Activated naive CD4-positive, alpha-beta T cell treated with anti-CD3 and anti-CD28 coated beads, Interleukin-2, amount 50 U/mL, for 24 hours (primary cell): Measurements from ENCODE around the gene SLX9.
"Not testable (repeated sequence)": the region's sequence is repeated elsewhere in the genome, so short reads cannot be mapped to it uniquely, and the experiment has no call there.

Source experiments
- H3K27ac Mint-ChIP-seq: one replicate; pipeline ENCODE4 v1.8.0; 2021; ENCODE audit warnings: mild to moderate bottlenecking, mixed read lengths
- H3K27me3 Mint-ChIP-seq: one replicate; pipeline ENCODE4 v1.8.0; 2021; ENCODE audit warnings: mixed read lengths
- H3K36me3 Mint-ChIP-seq: one replicate; pipeline ENCODE4 v1.8.0; 2021; ENCODE audit warnings: mixed read lengths
- H3K4me1 Mint-ChIP-seq: one replicate; pipeline ENCODE4 v1.8.0; 2021; ENCODE audit warnings: mixed read lengths
- H3K4me3 Mint-ChIP-seq: one replicate; pipeline ENCODE4 v1.8.0; 2021; ENCODE audit warnings: mild to moderate bottlenecking, mixed read lengths
- H3K9me3 Mint-ChIP-seq: one replicate; pipeline ENCODE4 v1.8.0; 2021; ENCODE audit warnings: mixed read lengths

SLX9 gene

DNA sequence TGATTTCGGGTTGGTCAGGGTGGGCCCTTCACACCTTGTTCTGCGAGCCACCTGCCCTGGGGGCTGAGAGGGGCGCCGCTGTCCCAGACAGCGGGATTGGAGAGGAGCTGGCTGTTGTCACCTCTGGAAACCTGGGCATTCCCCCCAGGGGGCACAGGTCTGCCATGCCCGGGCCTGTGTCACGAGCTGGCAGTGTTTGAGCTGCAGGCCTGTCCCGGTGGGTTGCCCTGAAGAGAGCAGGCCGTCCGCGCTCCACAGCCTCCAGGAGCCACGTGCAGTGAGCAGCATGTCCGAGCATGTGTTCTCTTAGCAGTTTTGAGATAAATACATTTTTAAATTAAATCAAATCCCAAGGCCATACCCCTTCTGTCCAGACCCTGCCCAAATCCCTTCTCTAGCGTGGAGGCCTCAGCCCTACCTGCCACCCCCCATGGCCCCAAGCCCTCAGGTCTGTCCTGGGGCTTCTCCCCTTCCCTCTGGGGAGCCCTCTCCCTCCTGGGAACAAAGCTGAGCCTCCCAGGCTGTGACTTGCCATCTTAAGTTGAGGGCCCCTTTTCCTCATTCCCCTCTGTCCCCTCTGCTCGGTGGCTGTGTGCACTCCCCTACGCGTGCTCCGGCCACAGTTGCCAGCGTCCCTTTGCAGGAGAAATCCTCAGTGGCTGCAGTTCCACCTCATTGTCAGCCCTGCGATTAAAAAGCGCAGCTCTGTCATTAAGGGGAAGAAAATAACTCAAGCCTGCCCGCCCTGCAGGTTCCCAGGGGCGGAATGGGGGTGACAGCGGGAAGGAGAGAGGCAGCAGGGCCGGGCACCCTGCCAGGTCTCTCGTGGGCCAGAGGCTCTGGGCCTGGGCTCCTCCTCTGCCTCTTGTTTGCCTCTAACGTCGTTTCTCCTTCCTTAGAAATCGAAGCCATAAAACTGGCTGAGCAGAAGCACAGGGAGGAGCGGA is 26.6 kb downstream of the SLX9 start:
- no peaks in the 10 kb centered on the region for H3K27me3 Mint-ChIP-seq
- no peak overlapping the region for H3K4me3 Mint-ChIP-seq
- peaks cover 43% of the 10 kb centered on the region for H3K4me1 Mint-ChIP-seq
- H3K36me3 Mint-ChIP-seq, result peaks cover 7% of the 10 kb centered on the region
- H3K9me3 Mint-ChIP-seq, result no peaks in the 10 kb centered on the region
- no peak overlapping the region for H3K27ac Mint-ChIP-seq

GRCh38 chr21:44967082-44968047 is 27.5 kb downstream of the SLX9 start:
- Mint-ChIP-seq H3K4me3 (no peak overlapping the region), H3K4me1 (peaks cover 43% of the 10 kb centered on the region), H3K36me3 (peaks cover 5% of the 10 kb centered on the region), H3K27me3 (no peaks in the 10 kb centered on the region), H3K27ac (no peak overlapping the region), H3K9me3 (no peaks in the 10 kb centered on the region)

DNA sequence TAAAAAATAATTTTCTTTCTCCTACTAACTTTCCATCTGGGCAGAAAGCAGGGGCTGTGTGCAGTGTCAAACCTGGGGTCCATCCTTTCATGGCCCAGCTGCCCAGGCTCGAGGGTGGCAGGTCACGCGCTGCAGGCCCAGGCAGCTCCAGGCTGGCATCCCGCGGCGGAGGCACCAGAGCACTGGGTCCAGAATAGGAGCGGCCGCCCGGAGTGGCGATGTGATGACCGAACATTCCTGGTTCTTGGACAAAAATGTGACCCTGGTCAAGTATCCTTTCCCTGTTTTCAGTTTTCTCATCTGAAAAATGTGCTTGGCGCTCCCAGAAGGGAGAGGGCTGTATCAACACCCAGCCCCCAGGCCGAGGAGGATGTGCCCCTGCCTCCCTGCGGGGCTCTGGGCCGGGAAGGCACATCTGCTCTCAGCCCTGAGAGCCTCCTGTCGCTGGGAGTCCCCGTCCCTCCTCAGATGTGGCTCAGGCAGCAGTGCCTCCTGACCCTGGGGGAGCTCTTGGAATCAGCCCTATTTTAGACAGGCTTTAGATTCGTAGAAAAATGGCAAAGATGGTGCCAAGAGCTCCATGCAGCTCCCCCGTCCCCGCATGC is 29.3 kb downstream of the SLX9 start:
- Mint-ChIP-seq H3K36me3 (peaks cover 9% of the 10 kb centered on the region), H3K27me3 (no peaks in the 10 kb centered on the region), H3K9me3 (no peaks in the 10 kb centered on the region), H3K4me3 (no peak overlapping the region), H3K4me1 (peaks cover 35% of the 10 kb centered on the region), H3K27ac (no peak overlapping the region)

DNA sequence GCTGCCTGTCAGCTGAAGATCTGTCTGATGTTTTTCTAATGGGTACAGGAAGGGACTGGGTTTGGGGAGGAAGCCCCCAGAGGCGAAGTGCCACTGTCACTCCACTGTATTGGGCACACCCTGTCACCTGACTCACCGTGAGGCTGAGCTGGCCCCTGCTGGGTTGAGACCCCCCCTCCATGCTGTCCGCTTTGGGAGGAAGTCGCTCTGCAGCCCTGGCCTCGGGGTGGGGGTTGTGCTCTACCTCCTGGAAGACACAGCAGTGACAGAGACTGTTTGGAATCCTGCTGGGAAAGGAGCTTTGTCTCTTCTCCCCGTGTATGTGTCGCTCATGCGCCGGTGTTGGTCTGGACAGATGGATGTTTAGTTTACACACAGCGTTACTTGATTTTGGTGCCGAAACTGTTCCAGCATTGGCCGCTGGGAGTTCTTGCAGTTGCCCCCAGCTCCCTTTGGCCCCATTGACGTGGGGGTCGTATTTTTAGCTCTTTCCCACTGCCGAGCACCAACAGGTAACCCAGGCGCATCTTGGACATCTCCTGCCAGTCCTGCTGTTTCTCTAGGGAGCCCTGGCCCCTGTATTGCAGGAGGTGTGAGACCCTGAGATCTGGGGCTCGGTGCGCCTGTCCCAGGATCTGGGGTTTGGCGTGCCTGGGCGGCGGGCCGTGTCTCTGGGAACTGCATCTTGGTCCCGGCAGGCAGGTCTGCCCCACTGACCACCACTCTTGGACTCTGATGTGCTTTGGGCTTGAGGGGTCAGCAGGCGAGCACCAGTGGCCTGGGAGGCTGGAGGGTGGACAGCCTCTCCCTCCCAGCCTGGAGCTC is 30.3 kb downstream of the SLX9 start:
- no peak overlapping the region for H3K4me3 Mint-ChIP-seq
- H3K9me3 Mint-ChIP-seq, result no peaks in the 10 kb centered on the region
- H3K4me1 Mint-ChIP-seq, result peaks cover 25% of the 10 kb centered on the region
- H3K27ac Mint-ChIP-seq, result no peak overlapping the region
- peaks cover 8% of the 10 kb centered on the region for H3K36me3 Mint-ChIP-seq
- no peaks in the 10 kb centered on the region for H3K27me3 Mint-ChIP-seq

DNA sequence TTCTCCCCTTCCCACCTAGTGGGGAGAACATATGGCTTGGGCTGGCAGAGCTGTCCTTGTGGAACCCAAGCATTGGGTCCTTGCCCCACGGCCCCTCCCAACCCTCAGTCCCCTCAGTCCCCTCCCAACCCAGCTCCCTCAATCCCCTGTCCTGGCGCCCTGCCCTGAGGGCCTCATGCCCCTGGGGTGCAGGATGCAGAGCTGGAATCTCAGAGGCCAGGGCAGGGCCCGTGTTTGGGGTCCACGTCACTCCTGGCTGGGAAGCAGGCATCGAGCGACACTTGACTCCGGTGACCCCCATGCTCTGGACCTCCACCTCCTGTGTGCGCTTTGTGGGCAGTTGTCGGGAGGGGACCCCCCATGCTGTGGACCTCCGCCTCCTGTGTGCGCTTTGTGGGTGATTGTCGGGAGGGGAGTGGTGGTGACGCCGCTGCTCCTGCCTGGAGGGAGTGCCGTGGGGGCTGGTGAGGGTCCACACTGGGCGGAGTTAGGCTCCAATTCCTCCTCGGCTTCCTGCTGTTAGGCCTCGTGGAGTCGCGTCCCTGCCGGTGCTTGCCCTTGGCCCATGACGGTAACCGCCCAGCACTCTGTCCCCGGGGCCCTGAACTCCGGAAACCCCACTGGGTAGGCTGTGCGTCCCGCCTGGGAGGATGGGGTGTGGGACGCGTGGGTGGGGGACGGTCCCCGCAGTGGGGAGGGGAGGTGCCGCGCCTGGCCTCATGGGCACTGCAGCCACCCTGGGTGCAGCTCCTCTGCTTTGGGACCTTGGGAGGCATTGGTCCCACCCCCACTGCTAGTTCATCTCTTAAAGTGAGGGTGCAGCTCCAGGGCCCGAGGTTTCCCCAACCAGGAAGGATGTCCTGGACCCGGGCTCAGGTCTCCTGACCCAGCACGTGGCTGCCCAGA is 31.2 kb downstream of the SLX9 start:
- H3K27ac Mint-ChIP-seq, result no peak overlapping the region
- peaks cover 17% of the 10 kb centered on the region for H3K4me1 Mint-ChIP-seq
- peaks cover 8% of the 10 kb centered on the region for H3K36me3 Mint-ChIP-seq
- no peak overlapping the region for H3K4me3 Mint-ChIP-seq
- H3K9me3 Mint-ChIP-seq, result no peaks in the 10 kb centered on the region
- H3K27me3 Mint-ChIP-seq, result no peaks in the 10 kb centered on the region

- no peak overlapping the region for H3K4me3 Mint-ChIP-seq
- H3K36me3 Mint-ChIP-seq, result peaks cover 8% of the 10 kb centered on the region
- H3K9me3 Mint-ChIP-seq, result no peaks in the 10 kb centered on the region
- H3K27ac Mint-ChIP-seq, result no peak overlapping the region
- H3K4me1 Mint-ChIP-seq, result peaks cover 13% of the 10 kb centered on the region
- no peaks in the 10 kb centered on the region for H3K27me3 Mint-ChIP-seq
Observed at GRCh38 chr21:44971672-44971995, 31.8 kb downstream of the SLX9 start.

- no peaks in the 10 kb centered on the region for H3K27me3 Mint-ChIP-seq
- H3K9me3 Mint-ChIP-seq, result no peaks in the 10 kb centered on the region
- H3K4me1 Mint-ChIP-seq, result peaks cover 12% of the 10 kb centered on the region
- H3K4me3 Mint-ChIP-seq, result no peak overlapping the region
- H3K27ac Mint-ChIP-seq, result peak overlapping the region; percentile 17
- H3K36me3 Mint-ChIP-seq, result peaks cover 8% of the 10 kb centered on the region
Observed at GRCh38 chr21:44972301-44972814, 32.5 kb downstream of the SLX9 start.

- Mint-ChIP-seq H3K4me3 (no peak overlapping the region), H3K9me3 (no peaks in the 10 kb centered on the region), H3K4me1 (peaks cover 12% of the 10 kb centered on the region), H3K36me3 (peaks cover 8% of the 10 kb centered on the region), H3K27me3 (no peaks in the 10 kb centered on the region), H3K27ac (no peak overlapping the region)
Observed at GRCh38 chr21:44972821-44973220, 33.0 kb downstream of the SLX9 start.

DNA sequence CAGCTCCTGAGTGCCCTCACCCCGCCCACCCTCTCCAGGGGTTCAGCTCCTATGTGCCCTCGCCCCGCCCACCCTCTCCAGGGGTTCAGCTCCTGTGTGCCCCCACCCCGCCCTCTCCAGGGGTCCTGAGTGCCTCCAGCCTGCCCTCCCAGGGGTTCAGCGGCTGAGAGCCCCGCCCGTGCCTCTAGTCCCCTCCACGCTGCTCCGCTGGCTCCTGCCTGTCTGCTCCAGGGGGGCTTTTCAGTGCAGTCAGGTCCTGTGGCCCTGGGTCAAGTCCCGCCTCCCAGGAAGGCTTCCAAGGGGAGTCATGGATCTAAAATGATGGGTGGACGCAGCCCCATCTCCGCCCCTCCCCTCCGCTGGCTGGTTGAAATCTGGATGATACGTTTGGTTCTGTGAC is 33.8 kb downstream of the SLX9 start:
- Mint-ChIP-seq H3K27ac (no peak overlapping the region), H3K4me1 (peaks cover 12% of the 10 kb centered on the region), H3K36me3 (peaks cover 8% of the 10 kb centered on the region), H3K4me3 (no peak overlapping the region), H3K9me3 (no peaks in the 10 kb centered on the region), H3K27me3 (no peaks in the 10 kb centered on the region)

- peaks cover 5% of the 10 kb centered on the region for H3K36me3 Mint-ChIP-seq
- H3K27me3 Mint-ChIP-seq, result no peaks in the 10 kb centered on the region
- no peak overlapping the region for H3K27ac Mint-ChIP-seq
- H3K4me3 Mint-ChIP-seq, result no peak overlapping the region
- no peaks in the 10 kb centered on the region for H3K9me3 Mint-ChIP-seq
- peaks cover 6% of the 10 kb centered on the region for H3K4me1 Mint-ChIP-seq
Observed at GRCh38 chr21:44974676-44975075, 34.8 kb downstream of the SLX9 start.

GRCh38 chr21:44975720-44976555 is 36.1 kb downstream of the SLX9 start:
- H3K4me1 Mint-ChIP-seq, result no peaks in the 10 kb centered on the region
- H3K27me3 Mint-ChIP-seq, result no peaks in the 10 kb centered on the region
- no peak overlapping the region for H3K27ac Mint-ChIP-seq
- H3K4me3 Mint-ChIP-seq, result no peak overlapping the region
- peaks cover 5% of the 10 kb centered on the region for H3K36me3 Mint-ChIP-seq
- no peaks in the 10 kb centered on the region for H3K9me3 Mint-ChIP-seq

DNA sequence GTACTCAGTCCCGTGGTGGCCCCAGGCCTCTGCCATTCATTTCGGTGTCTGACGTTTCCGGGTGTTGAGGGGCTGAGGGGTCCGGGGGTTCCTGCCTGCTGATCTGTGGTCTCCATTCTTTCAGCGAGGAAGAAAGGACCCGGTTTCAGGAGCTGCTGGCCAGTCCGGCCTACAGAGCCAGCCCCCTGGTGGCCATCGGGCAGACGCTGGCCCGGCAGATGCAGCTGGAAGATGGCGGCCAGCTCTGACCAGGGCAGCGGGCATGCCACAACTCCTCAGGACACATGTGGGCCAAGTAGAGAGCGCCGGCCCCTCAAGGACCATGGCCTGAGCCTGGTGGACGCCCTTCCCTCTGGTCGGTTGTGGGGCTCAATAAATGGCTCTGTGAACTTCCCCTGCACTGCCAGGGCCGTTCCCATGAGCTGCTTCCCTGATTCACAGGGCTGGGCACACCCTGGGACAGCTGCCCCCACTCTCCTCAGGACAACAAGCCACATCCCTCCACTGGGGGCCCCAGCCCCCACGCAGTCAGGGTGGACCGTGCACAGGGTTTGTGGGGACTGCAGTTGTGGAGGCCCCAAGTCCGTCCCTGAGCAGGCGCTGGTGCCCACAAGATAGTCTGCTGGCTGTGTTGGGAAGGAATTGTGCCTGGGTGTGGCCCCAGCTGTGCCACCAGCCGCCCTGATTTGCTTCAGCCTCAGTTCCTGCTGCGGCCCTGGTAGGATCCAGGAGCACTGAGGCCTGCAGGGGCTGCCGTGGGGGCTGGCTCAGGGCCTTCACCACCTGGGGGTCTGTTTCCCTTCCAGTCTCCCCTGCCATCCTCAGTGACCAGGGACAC is 36.9 kb downstream of the SLX9 start:
- not testable (repeated sequence) for H3K27ac Mint-ChIP-seq, H3K36me3 Mint-ChIP-seq, H3K9me3 Mint-ChIP-seq, H3K4me1 Mint-ChIP-seq, H3K27me3 Mint-ChIP-seq, H3K4me3 Mint-ChIP-seq
